ENCODE data around the gene TTC23. TPM values are rescaled to one million over a fixed set of nuclear protein-coding genes. Genes with fewer than 3 reads are reported as not detected.

TTC23 gene
- total and polyA plus RNA-seq, 2 donors (not counting 3 experiments of a cell fraction or from before 2014, with no cell fraction given) = 4.1 to 27.3 TPM

DNA sequence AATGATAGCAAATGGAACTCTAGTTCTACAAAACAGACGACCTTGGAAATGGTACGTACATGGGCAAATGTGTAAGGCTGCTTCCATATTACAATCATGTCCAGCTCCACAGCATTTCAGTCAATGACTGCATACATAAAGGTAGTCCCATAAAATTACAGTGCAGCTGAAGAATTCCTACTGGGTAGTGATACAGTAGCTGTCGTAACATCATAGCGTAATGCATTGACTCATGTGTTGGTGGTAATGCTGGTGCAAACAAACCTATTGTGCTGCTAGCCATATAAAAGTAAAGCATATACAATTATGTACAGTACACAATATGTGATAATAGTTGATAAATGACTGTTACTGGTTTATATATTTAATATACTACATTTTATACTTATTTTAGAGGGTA, 18.5 kb downstream of the TTC23 start:
- Histone ChIP-seq H3K4me1 (ENCODE audit: control insufficient read depth, extremely low read depth, insufficient read depth, low read length) (no peaks in the 10 kb centered on the region), H3K36me3 (ENCODE audit: control insufficient read depth in 2 of 2, extremely low read depth in 1 of 2, insufficient read depth in 2 of 2, low read length in 2 of 2) (peaks cover 0 to 2% of the 10 kb centered on the region in 2 experiments), H4K20me1 (replicated peaks; ENCODE audit: control insufficient read depth, extremely low read depth, insufficient read depth, low read length) (no peaks in the 10 kb centered on the region), H2AFZ (ENCODE audit: low read depth, low read length) (no peak overlapping the region), H3K4me2 (ENCODE audit: insufficient read depth, low read length) (no peak overlapping the region), H3K27ac (ENCODE audit: insufficient read depth, low read depth, low read length) (no peak overlapping the region), H3K79me2 (ENCODE audit: control insufficient read depth, insufficient read depth, low read length) (no peaks in the 10 kb centered on the region), H3K9me1 (replicated peaks; ENCODE audit: control insufficient read depth, extremely low read depth, insufficient read depth, low read length) (no peaks in the 10 kb centered on the region), H3K4me3 (replicated peaks in 1 of 3; ENCODE audit: insufficient read depth in 1 of 3, low read depth in 1 of 3, low read length in 3 of 3) (no peak overlapping the region), H3K27me3 (ENCODE audit: control insufficient read depth in 2 of 2, insufficient read depth in 2 of 2, low read length in 2 of 2) (no peaks in the 10 kb centered on the region), H3K9me3 (replicated peaks; ENCODE audit: control insufficient read depth, insufficient read depth, low read length) (no peaks in the 10 kb centered on the region), H3K9ac (replicated peaks; ENCODE audit: extremely low read depth, insufficient read depth, low read length) (no peak overlapping the region)
- TF ChIP-seq JUN (IDR thresholded peaks at IDR 0.05; ENCODE audit: borderline replicate concordance, insufficient read depth, insufficient read length, low read depth) (no peak), MYC (IDR thresholded peaks at IDR 0.05; ENCODE audit: low read depth, low read length) (no peak), FOS (IDR thresholded peaks at IDR 0.05; ENCODE audit: borderline replicate concordance, insufficient read depth, low read length) (no peak), POLR2AphosphoS5 (IDR thresholded peaks at IDR 0.05; ENCODE audit: insufficient read depth, low read depth, low read length) (no peak), EZH2 (IDR thresholded peaks at IDR 0.05; ENCODE audit: borderline replicate concordance, low read depth, low read length, severe bottlenecking) (no peak), POLR2A (IDR thresholded peaks at IDR 0.05; ENCODE audit: low read depth, low read length) (no peak)
- TF ChIP-seq, protein P1, sequence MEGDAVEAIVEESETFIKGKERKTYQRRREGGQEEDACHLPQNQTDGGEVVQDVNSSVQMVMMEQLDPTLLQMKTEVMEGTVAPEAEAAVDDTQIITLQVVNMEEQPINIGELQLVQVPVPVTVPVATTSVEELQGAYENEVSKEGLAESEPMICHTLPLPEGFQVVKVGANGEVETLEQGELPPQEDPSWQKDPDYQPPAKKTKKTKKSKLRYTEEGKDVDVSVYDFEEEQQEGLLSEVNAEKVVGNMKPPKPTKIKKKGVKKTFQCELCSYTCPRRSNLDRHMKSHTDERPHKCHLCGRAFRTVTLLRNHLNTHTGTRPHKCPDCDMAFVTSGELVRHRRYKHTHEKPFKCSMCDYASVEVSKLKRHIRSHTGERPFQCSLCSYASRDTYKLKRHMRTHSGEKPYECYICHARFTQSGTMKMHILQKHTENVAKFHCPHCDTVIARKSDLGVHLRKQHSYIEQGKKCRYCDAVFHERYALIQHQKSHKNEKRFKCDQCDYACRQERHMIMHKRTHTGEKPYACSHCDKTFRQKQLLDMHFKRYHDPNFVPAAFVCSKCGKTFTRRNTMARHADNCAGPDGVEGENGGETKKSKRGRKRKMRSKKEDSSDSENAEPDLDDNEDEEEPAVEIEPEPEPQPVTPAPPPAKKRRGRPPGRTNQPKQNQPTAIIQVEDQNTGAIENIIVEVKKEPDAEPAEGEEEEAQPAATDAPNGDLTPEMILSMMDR (IDR thresholded peaks at IDR 0.05; ENCODE audit: extremely low read depth in 1 of 2, insufficient read depth in 1 of 2, low read depth in 1 of 2, low read length in 2 of 2) = no peak
- intact Hi-C loops (cut with micrococcal nuclease) = no loop called here
- ChIA-PET CTCF (interaction anchor here (0.6 kb wide), 1 partner anchor 615 kb away, joined by 4 read pairs; no protein-coding TSS in a partner anchor), POLR2A (no interaction called here)
- no TSS peak for BruUV-seq (replicated peaks)
- DNase-seq (ENCODE audit: low read depth, low spot score) = no peak
- FAIRE-seq = no peak
- dilution Hi-C loops (cut with MboI; ENCODE audit: extremely low pct_ligation_motif_present, low sequenced_read_pairs) = no loop called here

Data from endothelial cell of umbilical vein (primary cell).